ENCODE measurements around the gene VSIG4.

DNA sequence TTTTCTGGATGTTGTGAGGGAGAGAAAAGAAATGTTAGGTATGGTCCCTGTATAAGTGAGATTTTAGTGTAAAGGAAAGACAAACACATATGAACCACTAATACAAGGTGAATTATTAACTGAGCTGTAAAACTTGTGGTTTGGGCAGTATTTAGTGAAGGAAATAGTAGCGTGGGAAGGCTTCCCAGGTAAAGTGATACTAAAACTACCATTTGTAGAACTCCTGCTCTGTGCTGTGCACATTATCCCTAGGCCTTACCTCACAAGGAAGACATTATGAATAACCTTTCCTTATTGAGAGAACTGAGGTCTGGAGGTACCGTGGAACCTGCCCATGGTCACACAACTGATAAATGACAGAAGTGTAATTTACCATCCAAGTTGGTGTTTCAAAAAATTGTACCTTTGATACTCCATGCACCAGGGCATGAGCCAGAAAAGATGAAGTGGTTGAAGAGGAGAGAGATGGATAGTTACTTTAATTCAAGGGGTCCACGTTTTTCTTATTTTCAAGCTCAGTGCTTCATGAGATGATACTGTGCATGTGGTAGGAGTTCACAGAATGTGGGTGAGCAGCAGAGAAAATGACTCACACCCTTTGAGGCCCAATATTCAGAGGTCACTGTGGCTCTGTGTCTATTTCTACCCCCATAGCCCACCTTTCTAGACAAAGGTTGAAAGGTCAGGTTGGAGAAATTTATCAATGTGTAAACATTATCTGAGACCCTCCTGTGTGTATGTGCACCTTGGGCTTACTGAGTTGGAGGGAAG lies 2.6 kb upstream of the VSIG4 start:
- no peak for TF ChIP-seq ZFP69B (tag by site-specific recombination; IDR thresholded peaks at IDR 0.05)
- no peak for TF ChIP-seq ZNF121 (tag by site-specific recombination; IDR thresholded peaks at IDR 0.05)
- TF ChIP-seq ZSCAN23 (tag by site-specific recombination; IDR thresholded peaks at IDR 0.05) = no peak
- no peak for TF ChIP-seq BCL11A (tag by site-specific recombination; IDR thresholded peaks at IDR 0.05; ENCODE audit: low read depth)
- no peak for TF ChIP-seq ZNF639 (tag by site-specific recombination; IDR thresholded peaks at IDR 0.05)
- TF ChIP-seq YY1 (tag by site-specific recombination; IDR thresholded peaks at IDR 0.05) = no peak
